Activated CD4-positive, alpha-beta T cell treated with anti-CD3 and anti-CD28 coated beads, Interleukin-2, Interleukin-4, amounts not matched to agents 100 ng/mL and 50 ng/mL, durations not matched to agents 16 hours and 8 hours (primary cell): ENCODE data around the gene CDH24.

Experiments used
- DNase-seq: peaks from one replicate; pipeline ENCODE4 v3.0.0-alpha.2; 2020; ENCODE audit warnings: low spot score

CDH24 gene, protein sequence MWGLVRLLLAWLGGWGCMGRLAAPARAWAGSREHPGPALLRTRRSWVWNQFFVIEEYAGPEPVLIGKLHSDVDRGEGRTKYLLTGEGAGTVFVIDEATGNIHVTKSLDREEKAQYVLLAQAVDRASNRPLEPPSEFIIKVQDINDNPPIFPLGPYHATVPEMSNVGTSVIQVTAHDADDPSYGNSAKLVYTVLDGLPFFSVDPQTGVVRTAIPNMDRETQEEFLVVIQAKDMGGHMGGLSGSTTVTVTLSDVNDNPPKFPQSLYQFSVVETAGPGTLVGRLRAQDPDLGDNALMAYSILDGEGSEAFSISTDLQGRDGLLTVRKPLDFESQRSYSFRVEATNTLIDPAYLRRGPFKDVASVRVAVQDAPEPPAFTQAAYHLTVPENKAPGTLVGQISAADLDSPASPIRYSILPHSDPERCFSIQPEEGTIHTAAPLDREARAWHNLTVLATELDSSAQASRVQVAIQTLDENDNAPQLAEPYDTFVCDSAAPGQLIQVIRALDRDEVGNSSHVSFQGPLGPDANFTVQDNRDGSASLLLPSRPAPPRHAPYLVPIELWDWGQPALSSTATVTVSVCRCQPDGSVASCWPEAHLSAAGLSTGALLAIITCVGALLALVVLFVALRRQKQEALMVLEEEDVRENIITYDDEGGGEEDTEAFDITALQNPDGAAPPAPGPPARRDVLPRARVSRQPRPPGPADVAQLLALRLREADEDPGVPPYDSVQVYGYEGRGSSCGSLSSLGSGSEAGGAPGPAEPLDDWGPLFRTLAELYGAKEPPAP

DNA sequence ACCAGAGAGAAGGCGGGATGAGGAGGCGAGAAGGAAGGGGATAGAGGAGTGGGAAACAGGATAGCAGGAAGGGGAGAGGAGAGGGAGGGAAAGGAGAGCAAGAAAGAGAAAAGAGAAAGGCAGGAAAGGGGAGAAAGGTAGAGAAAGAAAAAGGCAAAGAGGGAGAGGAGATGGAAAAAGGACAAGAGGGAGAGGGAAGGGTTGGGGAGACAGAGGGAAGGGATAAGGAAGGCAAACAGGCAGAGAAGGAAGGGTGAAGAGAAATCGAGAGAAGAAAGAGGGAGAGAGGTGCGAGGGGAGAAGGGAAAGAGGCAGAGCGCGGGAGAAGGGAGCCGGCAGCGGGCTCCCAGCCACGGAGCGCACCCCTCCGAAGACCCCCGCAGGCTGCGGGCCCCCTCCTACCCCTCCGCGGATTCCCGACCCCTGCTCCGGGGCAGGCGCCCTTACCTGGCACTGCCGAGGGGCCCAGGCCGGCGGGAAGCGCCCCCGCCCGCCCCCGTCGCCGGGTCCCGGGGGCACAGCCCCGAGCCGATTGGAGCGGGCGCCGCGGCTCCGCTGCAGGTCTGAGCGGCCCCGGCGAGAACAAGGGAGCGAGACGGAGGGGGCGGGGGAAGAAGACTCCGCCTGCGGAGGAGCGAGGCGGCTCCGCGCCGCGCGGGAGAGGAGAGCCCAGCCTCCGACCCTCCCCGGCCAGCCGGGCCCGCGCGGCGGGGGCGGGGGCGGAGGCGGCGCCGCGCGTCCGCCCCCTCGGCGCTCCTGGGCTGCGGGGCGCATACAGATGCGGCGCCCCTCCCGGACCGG lies at the start of gene CDH24:
CDH24 (minus strand) TSS at position 565 of the 801 bp plus-strand sequence. CDS start 1,787 bp downstream, outside the sequence.
- DNase-seq = peak; percentile 57

- no peak for DNase-seq
These were observed 49.4 kb upstream of the CDH24 start for GRCh38 chr14:23106747-23107045.

GRCh38 chr14:23105348-23105824 lies 48.1 kb upstream of the CDH24 start:
- DNase-seq = no peak

- no peak for DNase-seq
These were observed 47.4 kb upstream of the CDH24 start, which contains the start of gene CIROP for GRCh38 chr14:23104591-23105347. CIROP (minus strand) TSS chr14:23104989; CDS start chr14:23104920, 69 bp downstream.

DNA sequence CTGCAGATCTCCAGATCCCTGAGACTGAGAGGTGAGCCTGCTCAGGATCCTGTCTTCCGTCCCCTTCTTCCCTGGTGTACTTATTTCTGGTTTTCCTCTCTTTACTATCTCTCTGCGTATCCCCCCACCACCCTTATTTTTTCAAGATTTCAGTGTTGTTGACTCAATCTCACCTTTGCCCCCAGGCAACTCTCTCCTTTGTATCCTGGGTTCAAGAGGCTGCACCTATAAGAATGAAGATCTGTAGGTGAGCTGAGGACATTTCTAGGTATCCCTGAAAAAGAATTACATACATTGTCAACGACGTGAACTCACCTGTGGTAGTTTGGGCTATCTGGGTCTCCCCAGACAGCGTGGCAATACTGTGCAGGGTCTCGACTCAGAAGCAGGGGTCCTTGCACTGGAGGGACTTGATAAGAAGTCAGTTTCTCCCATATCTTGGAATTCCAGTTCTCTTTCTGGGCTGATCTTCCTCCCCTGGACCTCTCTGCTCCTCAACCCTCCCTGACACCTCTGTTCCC lies 46.8 kb upstream of the CDH24 start:
- no peak for DNase-seq

GRCh38 chr14:23103581-23103980 lies 46.3 kb upstream of the CDH24 start:
- no peak for DNase-seq

- DNase-seq = no peak
These were observed 45.5 kb upstream of the CDH24 start for GRCh38 chr14:23102801-23103200.

DNA sequence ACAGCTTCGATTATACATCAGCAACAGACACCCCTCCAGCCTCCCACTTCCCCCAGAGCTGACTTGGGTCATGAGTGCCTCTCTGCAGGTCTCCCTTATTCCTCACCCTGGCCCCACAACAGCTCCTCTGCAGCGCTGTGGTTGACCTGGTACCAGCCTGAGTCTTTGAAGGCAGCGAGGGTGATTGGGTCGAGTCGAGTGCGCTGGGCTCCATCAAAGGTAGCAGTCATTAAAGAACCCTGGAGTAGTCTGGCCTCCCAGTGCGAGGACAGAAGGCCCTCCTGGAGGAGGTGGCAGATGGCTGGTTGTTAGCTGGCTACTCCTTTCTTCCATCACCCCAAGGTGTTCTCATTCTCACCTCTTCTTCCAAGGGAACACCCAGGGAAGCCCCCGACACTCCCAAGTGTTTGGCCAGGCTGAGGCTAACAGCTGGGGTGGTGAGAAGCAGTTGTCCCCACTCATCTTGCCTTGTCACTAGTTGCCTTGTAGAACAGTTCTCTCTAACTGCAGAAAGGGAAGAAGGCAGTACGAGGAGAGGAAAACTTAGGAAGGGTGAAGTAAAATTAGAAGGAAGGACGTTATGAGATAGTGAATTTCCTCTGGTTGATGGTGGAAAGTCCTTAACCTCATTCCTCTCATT lies 44.8 kb upstream of the CDH24 start:
- no peak for DNase-seq

GRCh38 chr14:23101213-23101970 lies 44.1 kb upstream of the CDH24 start:
- DNase-seq = no peak

- DNase-seq = no peak
These were observed 42.0 kb upstream of the CDH24 start for GRCh38 chr14:23099212-23099861.

DNA sequence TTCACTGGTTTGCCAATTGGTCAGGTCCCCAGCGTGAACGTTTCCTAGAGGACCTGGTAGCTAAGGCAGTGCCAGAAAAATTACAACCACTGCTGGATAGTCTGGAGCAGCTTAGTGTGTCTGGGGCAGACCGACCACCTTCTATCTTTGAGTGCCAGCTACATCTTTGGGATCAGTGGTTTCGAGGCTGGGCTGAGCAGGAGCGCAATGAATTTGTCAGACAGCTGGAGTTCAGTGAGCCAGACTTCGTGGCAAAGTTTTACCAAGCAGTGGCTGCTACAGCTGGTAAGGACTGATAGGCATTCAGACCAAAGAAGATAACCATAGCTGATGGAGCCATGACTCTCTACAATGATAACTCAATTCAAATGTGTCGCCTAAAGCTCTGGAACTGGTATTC lies 40.5 kb upstream of the CDH24 start:
- no peak for DNase-seq

- peak; percentile 100 for DNase-seq
These were observed 38.1 kb upstream of the CDH24 start, which contains the start of gene C14orf119 for GRCh38 chr14:23095196-23096108. C14orf119 (plus strand) TSS chr14:23095505; CDS start chr14:23097659, 2,154 bp downstream.

GRCh38 chr14:23094666-23095195 lies 37.4 kb upstream of the CDH24 start, which contains the start of gene ACIN1:
ACIN1 (minus strand) TSS chr14:23095136; CDS start chr14:23095112, 24 bp downstream.
- DNase-seq = peak; percentile 78

GRCh38 chr14:23093991-23094665 lies 36.8 kb upstream of the CDH24 start:
- no peak for DNase-seq

GRCh38 chr14:23093526-23093925 lies 36.2 kb upstream of the CDH24 start:
- DNase-seq = no peak

DNA sequence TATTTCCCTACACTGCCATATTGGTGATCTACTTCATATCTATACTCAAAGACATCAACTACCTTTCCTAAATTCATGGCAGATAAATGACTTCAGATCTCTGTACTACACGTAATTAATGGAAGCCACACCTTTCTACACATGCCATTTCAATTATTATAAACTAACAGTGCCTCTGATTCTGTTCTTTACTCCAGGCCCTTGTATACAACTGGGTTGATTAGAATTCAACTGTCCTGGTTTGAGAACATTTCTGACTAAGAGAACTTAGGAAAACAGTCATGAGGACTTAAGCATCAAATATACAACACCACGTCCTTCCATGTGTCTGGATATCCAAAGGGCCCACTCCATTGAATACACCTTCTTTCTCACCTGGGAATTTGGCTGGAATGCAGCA lies 35.8 kb upstream of the CDH24 start:
- no peak for DNase-seq
